T-helper 2 cell (primary cell): ENCODE measurements around the gene TSSC4.
A peak's percentile ranks its signal among the peaks of the same experiment; 100 is the strongest.

Experiments used
- DNase-seq, 5 experiments: peaks; one replicate each; pipeline versions ENCODE4 v3.0.0 to v3.0.0-alpha.2; 2012 to 2022

TSSC4 gene

DNA sequence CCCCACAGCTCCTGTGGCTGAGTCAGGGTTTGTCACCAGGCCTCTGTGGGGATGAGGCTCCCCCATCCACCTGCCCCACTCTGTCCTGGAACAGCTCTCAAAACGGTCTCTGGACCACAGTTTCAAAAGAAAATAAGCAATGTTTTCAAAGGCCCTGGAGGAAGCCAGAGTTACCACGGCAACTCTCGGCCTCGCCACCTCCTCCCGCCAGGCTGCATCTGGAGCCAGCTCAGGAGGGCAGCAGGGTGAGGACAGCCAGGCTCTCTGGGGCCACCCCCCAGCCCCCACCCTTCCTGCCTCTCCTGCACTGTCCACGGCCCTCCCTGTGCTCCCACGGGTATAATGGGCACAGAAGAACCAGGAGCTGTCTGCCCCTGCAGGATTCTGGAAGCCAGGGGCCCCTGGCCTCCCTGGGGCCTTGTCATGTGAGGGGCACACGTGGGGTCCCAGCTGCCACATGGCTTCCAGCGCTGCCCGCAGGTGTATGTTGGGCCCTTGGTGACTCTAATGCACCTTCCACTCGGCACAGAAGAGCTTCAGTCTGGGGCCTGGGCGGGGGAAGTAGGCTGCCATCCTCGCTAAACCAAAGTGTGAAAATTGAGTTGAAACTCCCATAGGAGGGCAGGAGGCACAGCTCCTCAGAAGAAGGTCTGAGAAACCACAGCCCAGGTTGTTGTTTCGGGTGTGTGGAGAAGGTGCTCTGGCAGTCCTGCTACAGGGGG lies 13.1 kb upstream of the TSSC4 start:
- DNase-seq: peak in 2 of 5 experiments; percentile 38 to 73

DNA sequence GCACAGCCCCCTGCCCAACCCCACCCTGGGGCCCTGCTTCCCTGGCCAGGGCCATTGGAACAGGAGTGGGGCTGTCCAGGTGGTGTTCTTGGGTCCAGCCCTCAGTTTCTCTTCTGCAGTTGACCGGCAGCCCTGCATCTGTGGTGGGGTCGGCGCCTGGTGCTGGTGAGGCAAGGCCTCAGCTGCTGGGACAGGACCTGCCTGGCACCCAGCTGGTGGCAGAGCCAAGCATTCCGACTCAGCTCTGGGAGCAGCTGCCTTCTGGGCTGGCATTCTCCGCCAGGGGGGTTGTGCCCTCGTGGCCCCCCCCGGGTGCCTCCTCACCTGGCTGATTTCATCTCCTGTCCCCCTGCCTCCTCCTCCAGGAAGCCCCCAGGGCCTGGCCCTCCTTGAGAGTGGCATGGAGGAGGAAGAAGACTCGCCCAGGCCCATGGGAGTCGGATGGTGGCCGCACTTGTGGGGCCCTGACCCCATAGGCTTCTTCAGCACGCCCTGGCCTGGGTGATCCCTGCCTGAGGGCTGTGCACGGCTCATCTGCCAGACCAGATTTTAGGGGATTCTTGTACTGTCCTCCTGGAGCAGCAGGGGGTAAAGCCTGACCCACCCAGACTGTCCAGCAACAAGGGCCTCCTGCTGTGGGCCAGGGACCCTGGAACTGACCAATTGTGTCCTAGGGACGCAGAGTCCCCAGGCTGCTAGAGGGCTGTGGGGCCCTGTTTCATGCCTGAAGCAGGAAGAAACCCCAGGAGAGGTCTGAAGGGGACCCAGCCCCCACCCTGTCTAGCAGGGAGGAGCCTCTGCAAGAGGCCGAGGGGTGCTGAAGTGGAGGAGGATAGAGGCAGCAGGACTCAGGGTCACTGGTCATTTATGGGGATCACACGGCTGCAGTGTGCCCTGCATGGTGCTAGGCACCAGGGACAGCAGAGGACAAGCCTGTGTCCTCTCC lies 11.8 kb upstream of the TSSC4 start:
- DNase-seq: no peak

DNA sequence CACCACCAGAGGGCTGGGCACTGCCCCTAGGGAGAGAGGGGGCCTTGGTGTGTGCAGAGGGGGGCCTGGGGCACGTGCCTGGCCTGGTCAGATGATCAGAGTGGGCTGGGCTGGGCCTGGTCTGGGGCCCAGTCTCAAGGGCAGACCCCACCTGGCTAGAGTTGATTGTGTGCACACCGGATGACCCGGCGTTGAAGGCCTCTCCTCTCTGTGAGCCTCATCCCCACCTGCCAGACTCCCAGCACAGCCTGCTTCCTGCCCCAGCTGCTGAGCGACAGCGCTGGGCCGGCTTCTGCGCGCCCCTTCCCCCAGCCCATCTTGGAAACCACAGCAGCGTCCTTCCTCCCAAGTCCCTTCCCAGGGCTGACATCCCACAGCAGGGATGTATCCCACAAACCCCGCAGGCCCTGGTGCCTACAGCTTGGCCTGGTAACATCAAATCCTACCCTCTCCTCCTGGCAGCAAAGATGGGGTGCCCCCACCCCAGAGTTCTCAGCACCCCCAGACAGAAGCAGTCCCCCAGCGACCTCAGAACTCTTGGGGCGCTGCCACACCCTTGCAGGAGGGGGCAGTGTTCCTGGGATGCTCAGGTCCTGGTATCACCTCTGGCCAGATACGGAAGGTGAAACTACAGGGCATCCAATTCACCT lies 11.0 kb upstream of the TSSC4 start:
- DNase-seq: no peak

DNA sequence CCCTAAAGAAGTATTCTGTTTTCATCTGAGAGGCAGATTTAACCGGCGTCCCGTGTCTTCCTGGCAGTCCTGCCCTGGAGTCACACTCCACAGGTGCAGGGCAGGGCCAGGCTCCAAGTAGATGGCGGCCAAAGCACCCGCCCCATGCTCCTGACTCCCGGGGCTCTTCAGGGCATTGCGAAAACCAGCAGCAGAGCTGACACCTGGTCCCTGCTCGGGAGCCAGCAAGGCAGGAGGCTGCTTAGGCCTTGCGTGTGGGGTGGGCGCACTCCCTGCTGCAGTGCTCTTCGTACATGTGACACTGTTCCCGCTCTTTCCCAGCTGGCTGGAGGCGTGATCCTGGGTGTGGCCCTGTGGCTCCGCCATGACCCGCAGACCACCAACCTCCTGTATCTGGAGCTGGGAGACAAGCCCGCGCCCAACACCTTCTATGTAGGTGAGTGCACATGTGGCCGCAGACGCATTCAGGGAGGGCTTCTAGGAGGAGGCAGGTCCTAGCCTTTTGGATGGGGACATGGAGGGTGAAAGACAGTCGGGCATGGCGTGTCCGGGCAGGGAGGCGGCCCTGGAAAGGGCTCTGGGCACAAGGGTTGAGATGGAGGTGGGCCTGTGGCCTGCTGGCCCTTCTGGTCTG lies 10.3 kb upstream of the TSSC4 start:
- DNase-seq: no peak

DNA sequence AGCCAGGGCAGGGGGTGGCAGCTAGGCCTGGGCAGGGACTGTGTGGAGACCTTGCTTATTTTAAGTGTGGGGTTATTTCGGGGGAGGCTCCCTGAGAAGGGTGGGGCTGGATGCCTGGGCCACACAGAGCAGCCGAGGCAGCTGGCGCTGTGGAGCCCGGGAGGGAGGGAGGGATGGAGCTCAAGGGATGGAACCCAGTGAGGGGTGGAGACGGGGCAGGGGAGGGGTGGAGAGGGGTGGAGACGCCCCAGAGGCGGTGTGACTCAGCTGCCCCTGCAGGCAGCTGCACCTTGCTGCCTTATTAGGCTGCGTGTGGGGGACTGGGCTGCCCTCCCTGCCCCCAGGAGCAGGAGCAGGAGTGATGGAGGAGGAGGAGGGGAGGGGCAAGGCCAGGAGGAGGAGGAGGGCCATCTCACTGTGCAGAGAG lies 9.8 kb upstream of the TSSC4 start:
- no peak for DNase-seq

DNA sequence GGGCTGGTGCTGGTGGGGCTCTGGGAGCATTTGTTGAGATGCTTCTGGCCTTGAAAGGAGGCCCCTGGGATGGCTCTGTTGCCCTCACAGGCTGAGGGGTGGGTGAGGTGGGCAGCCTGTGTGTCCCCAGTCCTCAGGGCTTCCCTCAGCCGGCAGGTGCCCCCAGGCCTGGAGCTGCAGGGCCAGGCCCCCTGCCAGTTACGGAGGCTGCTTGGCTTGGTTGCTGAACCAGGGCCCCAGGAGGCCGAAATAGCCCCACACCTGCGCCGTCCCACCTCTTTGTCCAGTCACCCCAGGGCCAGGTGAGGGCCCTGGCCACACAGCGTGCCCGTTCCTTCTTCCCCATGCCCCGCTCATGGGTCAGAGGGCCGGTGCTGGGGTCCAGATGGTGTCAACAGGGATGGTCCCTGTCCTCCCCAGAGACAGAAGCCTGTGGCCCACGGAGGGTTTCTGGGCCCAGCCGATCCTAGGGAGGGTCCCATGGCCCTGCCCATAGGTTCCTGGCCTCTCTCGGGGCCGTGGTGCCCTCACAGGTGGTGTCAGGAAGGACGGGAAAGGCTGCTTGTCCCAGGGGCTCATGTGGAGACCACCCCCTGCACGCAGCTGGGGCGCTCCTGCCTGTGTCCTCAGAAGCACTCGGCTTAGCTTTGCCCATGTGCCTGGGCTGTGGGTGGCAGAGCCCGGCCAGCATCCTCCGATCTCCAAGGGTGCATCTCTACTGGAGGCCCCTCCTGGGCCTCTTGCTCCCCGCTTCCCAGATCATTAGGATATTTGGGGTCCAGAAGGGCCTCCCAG lies 9.2 kb upstream of the TSSC4 start:
- no peak for DNase-seq

DNA sequence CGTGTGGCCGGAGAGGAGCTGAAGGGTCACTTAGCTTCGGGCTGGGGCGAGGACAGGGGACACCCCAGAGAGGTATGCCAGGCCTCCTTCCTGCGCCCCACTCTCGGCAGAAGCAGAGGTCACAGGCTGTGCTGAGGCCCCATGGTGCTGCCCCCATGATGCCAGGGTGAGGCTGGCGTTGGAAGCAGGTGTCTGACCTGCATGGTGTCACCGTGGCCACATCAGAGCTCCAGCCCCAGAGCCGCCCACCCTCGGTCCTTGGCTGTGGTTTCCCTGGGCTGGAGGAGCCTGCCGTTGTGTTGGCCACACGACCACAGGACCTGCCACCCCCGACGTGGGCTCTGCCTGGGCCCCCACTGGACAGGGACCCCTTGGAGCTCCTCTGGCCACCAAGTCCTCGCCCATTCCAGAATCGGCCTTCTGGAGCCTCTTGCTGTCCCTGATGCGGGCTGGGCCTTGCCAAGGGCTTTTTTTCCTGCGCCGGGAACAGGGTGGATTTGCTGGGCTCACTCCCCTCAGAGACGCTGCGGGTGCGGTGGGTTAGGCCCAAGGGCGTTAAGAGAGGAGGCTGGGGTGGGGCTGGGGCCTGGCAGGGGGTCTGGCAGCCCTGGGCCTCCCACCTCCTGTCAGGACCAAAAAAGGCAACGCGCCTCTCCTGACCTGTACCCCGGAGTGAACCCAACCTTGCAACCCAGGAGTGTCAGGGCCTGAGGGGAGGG lies 8.2 kb upstream of the TSSC4 start:
- no peak for DNase-seq

DNA sequence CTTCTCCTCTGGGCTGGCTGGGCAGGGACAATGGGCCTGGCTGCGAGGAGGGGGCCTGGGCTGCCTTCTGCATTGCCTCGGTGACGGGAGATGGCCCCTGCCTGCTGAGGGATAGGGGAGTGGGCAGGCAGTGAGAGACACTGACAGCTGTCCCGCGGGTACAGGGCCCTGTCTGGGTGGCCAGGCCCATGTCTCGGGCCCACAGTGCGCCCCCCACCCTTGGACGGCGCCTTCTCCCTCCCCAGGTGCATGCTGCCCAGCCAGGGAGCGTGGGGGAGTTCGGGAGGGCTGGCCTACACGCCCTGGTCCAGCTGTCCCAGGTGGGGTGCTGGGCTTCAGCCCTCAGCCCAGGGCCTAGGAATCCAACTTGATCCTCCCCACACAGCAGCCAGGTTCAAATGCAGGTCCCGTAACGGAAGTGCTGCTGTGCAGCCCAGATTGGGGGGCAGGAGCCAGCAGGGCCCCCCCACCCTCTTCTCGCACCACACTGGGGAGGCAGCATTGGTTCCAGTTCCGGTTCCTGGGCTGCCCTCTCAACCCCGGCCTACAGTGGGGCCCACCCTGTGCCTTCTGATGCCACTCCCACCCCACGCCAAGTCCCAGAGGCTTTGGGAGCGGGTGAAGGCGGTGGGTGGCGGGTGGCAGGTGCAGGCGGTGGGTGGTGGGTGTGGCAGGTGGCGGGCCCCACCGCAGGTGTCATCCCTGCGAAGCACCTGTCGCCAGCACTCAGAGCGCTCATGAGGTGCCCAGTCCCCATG lies 7.3 kb upstream of the TSSC4 start:
- no peak for DNase-seq

DNA sequence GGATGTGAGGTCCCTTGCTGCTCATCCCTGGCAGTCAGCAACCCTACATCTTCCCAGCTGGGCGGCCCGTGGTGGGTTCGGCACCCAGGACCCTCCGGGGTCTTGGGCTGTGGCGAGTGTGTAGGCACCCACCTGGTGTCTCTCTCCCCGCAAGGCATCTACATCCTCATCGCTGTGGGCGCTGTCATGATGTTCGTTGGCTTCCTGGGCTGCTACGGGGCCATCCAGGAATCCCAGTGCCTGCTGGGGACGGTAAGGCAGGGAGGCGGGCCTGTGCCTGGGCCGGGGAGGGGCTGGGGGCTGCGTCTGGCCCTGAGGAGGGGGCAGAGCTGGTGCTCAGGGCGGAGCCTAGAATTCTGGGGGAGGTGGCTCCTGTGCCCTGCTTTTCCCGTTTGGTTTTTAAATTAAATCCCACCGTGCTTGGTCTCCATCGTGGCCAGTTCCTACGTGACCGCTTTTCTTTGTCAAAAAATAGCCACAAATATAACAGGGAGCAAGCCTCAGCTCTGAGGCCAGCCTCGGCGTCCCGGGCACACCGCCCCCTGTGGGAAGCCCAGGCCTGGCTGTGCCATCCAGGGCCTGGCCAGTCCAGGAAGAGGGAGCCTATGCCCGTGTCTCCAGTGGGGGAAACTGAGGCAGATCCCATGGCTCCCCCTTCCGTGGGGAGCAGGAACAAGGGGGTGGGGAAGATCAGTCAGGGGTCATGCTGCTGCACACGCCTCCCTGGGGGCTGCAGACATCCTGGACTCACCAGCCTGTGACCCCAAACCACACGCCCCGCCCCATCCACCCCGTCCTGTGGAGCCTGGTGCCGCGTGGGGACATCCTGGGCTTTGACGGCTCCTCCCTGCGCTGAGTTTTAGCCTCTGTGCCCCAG lies 6.4 kb upstream of the TSSC4 start:
- DNase-seq: no peak

DNA sequence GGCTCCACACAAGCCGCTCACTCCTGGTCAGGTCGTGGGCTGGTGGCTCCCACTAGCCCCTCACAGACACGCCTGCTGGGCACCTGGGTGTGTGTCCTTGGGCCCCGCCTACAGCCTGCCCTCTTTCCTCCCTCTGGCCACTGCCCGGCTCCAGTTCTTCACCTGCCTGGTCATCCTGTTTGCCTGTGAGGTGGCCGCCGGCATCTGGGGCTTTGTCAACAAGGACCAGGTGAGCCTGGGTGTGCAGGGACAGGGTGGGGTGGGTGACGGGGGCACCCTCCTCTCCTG lies 5.8 kb upstream of the TSSC4 start:
- no peak for DNase-seq

DNA sequence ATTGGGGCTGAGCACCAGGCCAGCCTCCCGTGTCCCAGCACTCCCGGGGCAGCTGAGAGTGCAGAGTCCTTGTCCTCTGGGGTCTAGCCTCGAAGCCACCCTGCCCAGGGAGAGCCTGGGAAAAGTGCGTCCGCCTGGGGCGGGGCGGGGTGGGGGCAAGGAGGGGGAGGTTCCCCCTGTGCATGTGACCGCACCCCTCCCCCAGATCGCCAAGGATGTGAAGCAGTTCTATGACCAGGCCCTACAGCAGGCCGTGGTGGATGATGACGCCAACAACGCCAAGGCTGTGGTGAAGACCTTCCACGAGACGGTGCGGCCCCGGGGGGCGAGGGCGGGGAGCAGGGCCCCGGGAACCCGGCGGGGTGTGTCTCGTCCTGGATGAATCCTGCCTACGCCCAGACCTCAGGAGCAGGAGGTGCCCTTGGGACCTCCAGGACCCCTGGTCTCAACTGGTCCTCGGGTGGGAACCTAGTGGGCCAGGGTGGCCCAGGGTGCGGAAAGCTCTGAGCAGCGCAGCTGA lies 5.3 kb upstream of the TSSC4 start:
- DNase-seq: no peak

DNA sequence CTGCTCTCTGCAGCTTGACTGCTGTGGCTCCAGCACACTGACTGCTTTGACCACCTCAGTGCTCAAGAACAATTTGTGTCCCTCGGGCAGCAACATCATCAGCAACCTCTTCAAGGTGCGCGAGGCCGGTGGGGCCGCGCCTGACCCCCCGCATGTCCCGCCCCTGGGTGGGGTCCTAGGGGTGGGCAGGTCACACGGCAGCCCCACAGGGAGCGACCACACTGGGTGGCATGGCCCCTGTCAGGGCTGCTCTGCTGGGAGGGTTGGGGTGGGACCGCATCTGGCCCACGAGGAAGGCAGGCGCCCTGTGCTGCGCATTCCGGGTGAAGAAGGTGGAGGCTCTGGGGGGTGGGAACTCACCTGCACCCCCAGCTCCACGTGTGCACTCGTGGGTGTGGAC lies 4.7 kb upstream of the TSSC4 start:
- DNase-seq: no peak

DNA sequence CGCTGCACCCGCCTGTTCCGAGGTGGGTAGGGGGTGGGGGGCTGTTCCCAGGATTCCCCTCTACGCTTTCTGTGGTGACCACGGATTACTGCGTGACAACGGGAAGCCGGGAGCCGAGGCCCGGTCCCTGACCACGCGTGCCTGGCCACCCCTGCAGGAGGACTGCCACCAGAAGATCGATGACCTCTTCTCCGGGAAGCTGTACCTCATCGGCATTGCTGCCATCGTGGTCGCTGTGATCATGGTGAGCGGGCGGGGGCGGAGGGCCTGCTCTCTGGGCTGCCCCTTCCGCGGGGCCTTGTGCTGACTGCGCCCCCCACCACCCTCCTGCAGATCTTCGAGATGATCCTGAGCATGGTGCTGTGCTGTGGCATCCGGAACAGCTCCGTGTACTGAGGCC lies 4.1 kb upstream of the TSSC4 start:
- DNase-seq: no peak

DNA sequence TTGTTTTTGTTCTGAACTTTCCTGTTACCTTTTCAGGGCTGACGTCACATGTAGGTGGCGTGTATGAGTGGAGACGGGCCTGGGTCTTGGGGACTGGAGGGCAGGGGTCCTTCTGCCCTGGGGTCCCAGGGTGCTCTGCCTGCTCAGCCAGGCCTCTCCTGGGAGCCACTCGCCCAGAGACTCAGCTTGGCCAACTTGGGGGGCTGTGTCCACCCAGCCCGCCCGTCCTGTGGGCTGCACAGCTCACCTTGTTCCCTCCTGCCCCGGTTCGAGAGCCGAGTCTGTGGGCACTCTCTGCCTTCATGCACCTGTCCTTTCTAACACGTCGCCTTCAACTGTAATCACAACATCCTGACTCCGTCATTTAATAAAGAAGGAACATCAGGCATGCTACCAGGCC lies 3.5 kb upstream of the TSSC4 start:
- DNase-seq: no peak

DNA sequence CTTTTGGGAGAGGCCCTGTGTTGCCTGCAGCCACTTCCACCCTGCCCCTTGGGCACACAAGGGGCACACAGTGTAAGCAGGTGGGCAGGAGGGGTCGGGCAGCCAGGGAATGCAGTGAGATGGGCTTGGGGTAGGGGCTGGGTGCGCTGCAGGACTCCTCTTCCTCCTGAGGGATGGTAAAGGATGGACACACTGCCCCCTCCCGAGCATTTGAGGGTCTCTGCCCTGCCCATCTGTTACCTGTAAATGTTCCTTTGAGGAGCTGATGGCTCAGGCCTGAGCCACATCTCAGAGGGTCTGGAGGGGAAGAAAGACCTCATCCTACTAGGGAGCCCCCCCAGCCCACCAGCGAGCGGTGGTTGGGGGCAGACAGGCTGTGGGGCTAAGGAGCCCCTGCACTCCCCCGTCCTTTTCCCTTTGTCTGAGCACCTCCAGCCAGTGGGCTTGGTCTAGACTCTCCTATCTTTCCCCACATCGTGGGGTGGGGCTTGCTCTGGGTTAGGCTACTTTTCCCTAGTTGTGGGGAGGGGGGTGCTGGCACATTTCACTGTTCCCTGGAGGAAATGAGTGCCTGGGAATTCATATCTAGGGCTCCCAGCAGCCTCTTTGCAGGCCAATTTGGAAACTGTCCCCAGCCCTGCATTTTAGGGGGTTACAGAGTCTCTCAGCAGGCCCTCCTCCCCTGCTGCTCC lies 1.7 kb upstream of the TSSC4 start:
- DNase-seq: no peak

DNA sequence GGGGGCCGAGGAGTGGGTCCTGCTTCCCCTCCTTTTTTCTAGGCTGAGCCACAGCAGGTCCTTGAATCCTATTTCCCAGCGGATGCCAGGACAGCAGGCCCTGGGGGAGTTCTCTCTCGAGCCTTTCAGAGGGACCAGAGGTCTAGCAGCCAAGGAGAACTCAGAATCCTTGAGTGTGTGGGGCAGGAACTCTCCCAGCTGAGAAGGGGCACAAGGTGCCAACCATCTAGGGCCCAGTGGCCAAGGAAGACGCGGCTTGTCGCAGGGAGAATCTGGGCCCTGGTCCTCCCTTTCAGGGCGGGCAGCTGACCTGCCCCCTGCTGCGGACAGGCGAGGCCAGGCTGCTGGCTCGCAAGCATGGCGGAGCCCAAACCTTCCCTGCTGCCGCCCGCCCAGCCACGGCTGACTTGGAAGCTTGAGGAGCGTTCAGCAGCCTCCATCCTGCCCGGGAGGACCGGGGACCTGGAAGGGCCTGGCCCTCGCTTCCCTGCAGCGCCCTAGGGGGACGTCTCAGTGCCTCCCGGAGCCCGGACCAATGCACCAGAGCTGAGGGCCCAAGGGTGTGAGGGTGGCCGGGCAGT lies 972 bp upstream of the TSSC4 start:
- DNase-seq: no peak

DNA sequence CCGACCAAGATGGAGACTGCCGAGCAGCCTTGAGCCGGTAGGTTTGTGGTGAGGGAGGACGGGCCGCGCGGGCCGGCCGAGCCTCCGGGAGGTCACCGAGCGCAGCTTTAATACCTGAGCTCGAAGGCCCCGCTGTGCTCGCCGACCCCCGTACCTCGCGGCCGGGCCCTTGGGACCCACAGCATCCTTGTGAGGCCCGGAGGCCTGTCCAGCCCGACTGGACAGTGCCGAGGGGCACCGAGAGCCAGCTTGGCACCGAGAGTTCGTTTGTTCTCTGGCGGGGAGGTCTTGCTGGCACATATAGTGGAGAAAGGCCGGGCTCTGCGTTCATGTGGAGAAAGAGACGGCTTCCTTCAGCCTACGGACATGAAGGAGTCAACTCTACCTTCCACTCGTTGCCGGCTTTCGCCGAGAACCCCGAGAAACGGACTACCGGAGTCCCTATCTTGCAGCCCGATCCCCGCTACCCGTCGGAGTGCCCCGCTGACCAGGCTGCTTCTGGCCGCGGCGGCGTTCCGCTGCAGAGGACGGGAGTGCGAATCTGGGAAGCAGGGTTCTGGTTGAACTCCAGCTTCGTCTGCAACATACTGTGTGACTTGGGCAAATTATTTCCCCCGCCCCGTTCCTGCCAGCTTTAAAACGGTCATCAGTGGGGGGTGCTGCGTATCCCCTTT lies 349 bp downstream of the TSSC4 start:
- no peak for DNase-seq

DNA sequence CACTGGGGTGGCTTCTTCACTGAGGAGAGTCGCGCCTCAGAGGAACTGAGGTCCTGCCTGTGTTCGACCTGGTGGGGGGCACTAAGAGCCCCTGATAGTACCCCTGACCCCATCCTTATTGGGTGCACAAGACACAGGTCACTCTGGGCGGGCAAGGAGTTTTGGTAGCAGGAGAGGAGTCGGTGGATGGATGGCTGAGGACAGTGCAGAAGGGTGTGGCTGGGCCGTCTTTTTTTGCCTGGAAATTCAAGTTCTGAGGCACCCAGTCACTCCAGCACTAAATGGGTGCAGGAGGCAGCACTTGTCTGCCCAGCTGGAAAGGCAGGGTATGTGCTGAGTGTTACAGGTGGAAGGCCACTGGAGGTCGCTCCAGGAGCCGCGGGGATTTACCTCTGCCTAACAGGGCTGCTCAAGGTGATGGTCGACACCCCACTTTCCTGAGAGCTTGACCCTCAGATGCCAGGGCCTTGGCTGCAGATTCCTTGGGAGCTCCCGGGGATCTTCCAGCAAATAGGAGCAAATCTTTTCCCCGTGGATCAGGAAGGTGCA lies 960 bp downstream of the TSSC4 start:
- no peak for DNase-seq
